Measurements from ENCODE around the gene CARD14. TPM values are rescaled to one million over a fixed set of nuclear protein-coding genes. Genes with fewer than 3 reads are reported as not detected.
"Not testable (repeated sequence)": the region's sequence is repeated elsewhere in the genome, so short reads cannot be mapped to it uniquely, and the experiment has no call there.

Gene CARD14
- total RNA-seq, 4 donors from 2014 or later = 0.14 to 0.75 (median 0.48) TPM; not detected in 1

- TF ChIP-seq POLR2AphosphoS5 (IDR thresholded peaks at IDR 0.05) (no peak), CTCF (IDR thresholded peaks at IDR 0.05) (no peak), POLR2A (IDR thresholded peaks at IDR 0.05) (no peak), EP300 (IDR thresholded peaks at IDR 0.05; ENCODE audit: low read depth) (no peak)
- WGBS, 2 donors (ENCODE audit: low coverage in 1 of 2) = 56% methylated on average over 14 of the region's 14 CpGs; no CpG with 5 or more reads in 1 of the 2 donors
- no peak overlapping the region for H3K4me3 ChIP-seq
- peak overlapping the region; percentile 11 to 96 (median 54) for H3K27ac ChIP-seq
- peak; percentile 68 for DNase-seq
- peaks cover 15 to 65% (median 35%) of the 10 kb centered on the region in 4 donors for H3K4me1 ChIP-seq
- in situ Hi-C loops (cut with MboI; ENCODE audit: low pct_ligation_motif_present in 1 of 4, low pct_unique_long_range_greater_than_20kb in 1 of 4, low sequenced_read_pairs in 3 of 4) = no loop called here
- intact Hi-C loops (cut with DNase I; ENCODE audit: low total_unique reads) = no loop called here
- no peaks in the 10 kb centered on the region for H3K36me3 ChIP-seq
- no peaks in the 10 kb centered on the region for H3K9me3 ChIP-seq
- no peaks in the 10 kb centered on the region for H3K27me3 ChIP-seq
Measured at GRCh38 chr17:80257716-80258213, 87.9 kb downstream of the CARD14 start.

GRCh38 chr17:80258296-80258695, 88.5 kb downstream of the CARD14 start:
- H3K27me3 ChIP-seq; H3K9me3 ChIP-seq; in situ Hi-C loops (cut with MboI; ENCODE audit: low pct_ligation_motif_present in 1 of 4, low pct_unique_long_range_greater_than_20kb in 1 of 4, low sequenced_read_pairs in 3 of 4); DNase-seq; H3K36me3 ChIP-seq; H3K4me3 ChIP-seq; intact Hi-C loops (cut with DNase I; ENCODE audit: low total_unique reads): not testable (repeated sequence)
- Histone ChIP-seq H3K27ac (peak overlapping the region; percentile 11 to 96 (median 54)), H3K4me1 (peaks cover 19 to 68% (median 40%) of the 10 kb centered on the region in 4 donors)
- WGBS, 2 donors (ENCODE audit: low coverage in 1 of 2) = 62% methylated on average over 2 of the region's 2 CpGs; no CpG with 5 or more reads in 1 of the 2 donors

Small RNAs within 50 kb of the gene (small RNA-seq; reads per million reads assigned to genes)
- 0 reads per million in 4 donors for gene AC087741.2

Other genes starting within 250 kb of the CARD14 start
- gene TBC1D16, start 134.2 kb upstream of the CARD14 start, total RNA-seq = 10 to 100 TPM; 12.3 to 22.4 (median 18.1) TPM
- gene CCDC40, start 133.4 kb upstream of the CARD14 start, total RNA-seq = 1 to 10 TPM in 3 of 4 donors, under 1 TPM in 1; 0.75 to 2.8 (median 2.0) TPM
- 10 to 100 TPM; 54.6 to 96.5 (median 81.4) TPM for gene GAA, start 68.4 kb upstream of the CARD14 start, total RNA-seq
- 10 to 100 TPM; 37.0 to 74.5 (median 55.8) TPM for gene EIF4A3, start 22.9 kb upstream of the CARD14 start, total RNA-seq
- gene SGSH, start 50.3 kb downstream of the CARD14 start, total RNA-seq = 10 to 100 TPM; 26.2 to 66.2 (median 39.9) TPM
- 10 to 100 TPM; 13.2 to 24.7 (median 17.0) TPM for gene SLC26A11, start 50.4 kb downstream of the CARD14 start, total RNA-seq
- 100 to 1,000 TPM; 113 to 174 (median 159) TPM for gene RNF213, start 90.8 kb downstream of the CARD14 start, total RNA-seq
- gene ENDOV, start 245.1 kb downstream of the CARD14 start, total RNA-seq = 10 to 100 TPM; 14.9 to 26.9 (median 19.9) TPM